GM12891 (cell line): ENCODE results near the gene MAN1A1.

Source experiments
- POLR2A ChIP-seq: IDR thresholded peaks from 2 replicates; pipeline ENCODE4 v1.6.1; 2011; ENCODE audit warnings: low read depth, low read length, control low read depth
- POLR2AphosphoS5 ChIP-seq: IDR thresholded peaks from 2 replicates; pipeline ENCODE4 v1.6.1; 2011; ENCODE audit warnings: low read depth, low read length, control low read depth
- TAF1 ChIP-seq: IDR thresholded peaks from 2 replicates; pipeline ENCODE4 v1.6.1; 2011; ENCODE audit warnings: low read depth, low read length, control low read depth

DNA sequence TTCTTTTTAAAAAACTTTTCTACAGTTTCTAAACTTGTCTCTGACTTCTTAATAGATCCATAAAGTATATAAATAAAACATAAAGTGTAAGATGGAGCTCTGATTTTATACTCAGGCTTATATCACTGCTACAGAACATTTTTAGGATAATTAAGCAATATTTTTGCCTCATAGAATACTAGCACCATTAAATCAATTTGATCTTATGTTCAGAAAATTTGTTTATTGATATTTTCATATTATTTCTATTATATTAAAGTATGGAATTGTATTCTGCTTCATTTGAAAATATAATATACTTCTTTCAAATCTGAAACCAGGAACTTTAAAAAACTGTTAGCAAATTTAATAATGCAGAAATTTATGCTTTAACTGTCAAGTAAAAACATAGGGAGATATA is 106.5 kb downstream of the MAN1A1 start:
- no peak for TF ChIP-seq TAF1
- TF ChIP-seq POLR2A = no peak
- TF ChIP-seq POLR2AphosphoS5 = no peak
